Fibroblast of the aortic adventitia (primary cell): Measurements from ENCODE around the gene N4BP2L1. TPM values are rescaled to one million over a fixed set of nuclear protein-coding genes. Genes with fewer than 3 reads are reported as not detected.
"Not testable (repeated sequence)": the region's sequence is repeated elsewhere in the genome, so short reads cannot be mapped to it uniquely, and the experiment has no call there.

Experiments
- DNase-seq: peaks from one replicate; pipeline ENCODE4 v3.0.0-alpha.2; 2010; ENCODE audit warnings: low read depth
- H3K4me3 ChIP-seq: 2 replicates; pipeline ENCODE4 v1.5.1; 2011; ENCODE audit warnings: low read depth, mild to moderate bottlenecking, control low read depth, low read length, moderate library complexity
- CTCF ChIP-seq: IDR thresholded peaks from 2 replicates; pipeline ENCODE4 v1.5.1; 2011; ENCODE audit warnings: mild to moderate bottlenecking, low read length, control low read depth, inconsistent platforms; ENCODE audit not compliant: insufficient read depth
- small RNA-seq: library from RNA; depleted of rRNA; stranded (forward); fragments of <200 nt; gene quantifications from one replicate; pipeline ENCODE3, GENCODE V24; 2012
- total RNA-seq: library from RNA; depleted of rRNA; stranded (reverse); fragments of >200 nt; gene quantifications from 2 replicates; pipeline ENCODE4 v1.2.3, GENCODE V29; 2012; ENCODE audit warnings: low replicate concordance

N4BP2L1 gene
- total RNA-seq, 1 donor, result 1.9 TPM

DNA sequence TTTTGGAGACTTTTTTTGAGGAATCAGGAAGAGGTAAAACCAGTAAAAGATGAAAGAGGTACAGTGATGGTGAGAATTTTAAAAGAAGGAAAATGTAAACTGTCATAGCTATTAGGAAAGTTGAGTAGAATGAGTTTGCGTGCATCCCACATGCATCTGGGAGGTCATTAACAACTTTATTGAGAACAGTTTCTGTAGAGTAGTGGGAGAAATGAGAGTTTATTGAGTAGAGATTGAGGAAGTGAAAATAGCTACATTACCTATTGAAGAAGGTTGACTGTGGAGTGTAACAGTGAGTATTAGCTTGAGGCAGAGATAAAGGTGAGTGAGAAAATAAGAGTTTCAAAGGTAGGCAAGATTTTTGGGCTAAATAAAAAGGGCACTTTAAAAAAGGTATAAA, 73.9 kb downstream of the N4BP2L1 start:
- TF ChIP-seq CTCF, result no peak
- no peak for DNase-seq
- no peak overlapping the region for H3K4me3 ChIP-seq

GRCh38 chr13:32350839-32351441, 77.0 kb downstream of the N4BP2L1 start:
- H3K4me3 ChIP-seq, DNase-seq: not testable (repeated sequence)

Small RNA genes within 50 kb of the gene (small RNA-seq; reads per million reads assigned to genes)
- not detected for gene RF00190

Other genes with a start within 250 kb of the N4BP2L1 start
- not detected in 2 replicates for gene ZAR1L, start 112.8 kb downstream of the N4BP2L1 start, total RNA-seq
- 1.1 and 23.1 TPM in 2 replicates for gene BRCA2, start 112.6 kb downstream of the N4BP2L1 start, total RNA-seq
- 157 and 194 TPM in 2 replicates for gene N4BP2L2, start 110.7 kb upstream of the N4BP2L1 start, total RNA-seq
- gene PDS5B, start 158.3 kb upstream of the N4BP2L1 start, total RNA-seq, result 19.3 and 46.5 TPM in 2 replicates